HL-60/S4 (cell line): ENCODE results near the gene PRKN.

Source experiments
- in situ Hi-C: fragments of 300-500 bp; cut with MboI; formaldehyde crosslinking; loops from 2 replicates; pipeline ENCODE4 v1.14.3; 2022; ENCODE audit warnings: low sequenced_read_pairs

PRKN gene

GRCh38 chr6:162153120-162153519 lies 574.4 kb downstream of the PRKN start:
- in situ Hi-C loops: no loop called here

DNA sequence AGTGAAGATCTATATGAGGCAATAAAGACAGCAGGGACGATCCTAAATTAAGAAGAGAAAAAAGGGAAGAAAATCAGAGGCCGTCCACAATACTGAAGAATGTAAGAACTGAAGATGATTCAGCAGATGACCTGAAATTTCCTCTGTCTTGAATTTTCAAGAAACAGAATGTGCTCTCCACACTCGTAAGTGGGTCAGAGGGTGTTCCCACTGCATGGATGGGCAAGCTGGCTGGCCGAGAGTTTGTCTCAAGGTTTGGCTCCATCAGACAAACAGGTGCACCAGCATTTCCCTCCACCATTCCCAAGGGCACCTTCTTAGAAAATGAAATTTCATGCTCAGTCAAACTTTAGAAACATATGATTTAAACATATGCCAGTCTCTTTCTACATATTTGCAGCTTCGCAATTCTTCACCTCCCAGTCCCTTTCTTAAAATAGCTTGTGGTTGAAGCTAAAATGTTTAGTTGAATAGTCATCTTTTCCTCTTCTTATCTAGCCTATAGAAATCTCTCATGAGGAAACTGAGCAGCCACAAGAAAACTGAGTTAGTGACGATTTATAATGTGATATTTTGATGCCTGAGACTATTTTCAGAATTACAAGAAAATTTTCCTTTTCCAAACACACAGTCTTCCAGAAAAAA lies 576.4 kb downstream of the PRKN start:
- in situ Hi-C loops: no loop called here

- in situ Hi-C loops: no loop called here
Measured at GRCh38 chr6:162150295-162150694, 577.3 kb downstream of the PRKN start.

GRCh38 chr6:162149786-162150185 lies 577.8 kb downstream of the PRKN start:
- in situ Hi-C loops: no loop called here

- in situ Hi-C loops: no loop called here
Measured at GRCh38 chr6:162147805-162148204, 579.8 kb downstream of the PRKN start.

DNA sequence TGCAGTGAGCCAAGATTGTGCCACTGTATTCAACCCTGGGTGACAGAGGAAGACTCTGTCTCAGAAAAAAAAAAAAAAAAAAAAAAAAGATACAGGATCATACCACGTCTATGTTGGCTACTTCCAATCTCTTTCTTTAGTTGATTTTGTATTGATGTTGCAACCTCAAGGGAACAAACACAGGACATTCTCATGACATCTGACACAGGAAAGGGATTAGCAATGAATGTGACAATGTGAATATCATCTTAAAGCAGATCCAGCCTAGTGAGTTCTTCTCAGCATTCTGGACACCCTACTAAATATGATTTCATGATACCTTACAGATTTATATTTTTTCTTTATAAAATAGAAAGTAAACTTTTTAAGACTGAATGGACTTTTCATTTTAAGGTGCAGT lies 580.3 kb downstream of the PRKN start:
- in situ Hi-C loops: no loop called here

- in situ Hi-C loops: no loop called here
Measured at GRCh38 chr6:162140251-162140852, 587.2 kb downstream of the PRKN start.

DNA sequence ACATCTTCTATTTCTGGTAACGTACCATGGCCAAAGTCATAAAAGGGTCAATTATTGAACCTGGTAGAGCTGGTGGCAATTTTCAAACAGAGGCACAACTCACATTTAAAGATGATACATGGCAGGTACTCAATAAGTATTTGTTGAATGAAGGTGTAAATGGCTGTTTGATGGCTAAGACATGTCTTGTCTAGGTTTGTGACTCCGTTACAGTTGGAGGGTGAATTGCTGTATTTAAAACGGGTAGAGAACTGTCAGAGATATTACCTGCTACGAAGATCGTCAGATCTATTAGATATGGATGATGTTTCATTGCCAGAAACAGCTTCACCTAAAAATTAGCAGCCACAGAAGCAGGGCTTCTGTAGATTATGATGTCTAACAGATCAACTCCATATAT lies 601.9 kb downstream of the PRKN start:
- in situ Hi-C loops: no loop called here

DNA sequence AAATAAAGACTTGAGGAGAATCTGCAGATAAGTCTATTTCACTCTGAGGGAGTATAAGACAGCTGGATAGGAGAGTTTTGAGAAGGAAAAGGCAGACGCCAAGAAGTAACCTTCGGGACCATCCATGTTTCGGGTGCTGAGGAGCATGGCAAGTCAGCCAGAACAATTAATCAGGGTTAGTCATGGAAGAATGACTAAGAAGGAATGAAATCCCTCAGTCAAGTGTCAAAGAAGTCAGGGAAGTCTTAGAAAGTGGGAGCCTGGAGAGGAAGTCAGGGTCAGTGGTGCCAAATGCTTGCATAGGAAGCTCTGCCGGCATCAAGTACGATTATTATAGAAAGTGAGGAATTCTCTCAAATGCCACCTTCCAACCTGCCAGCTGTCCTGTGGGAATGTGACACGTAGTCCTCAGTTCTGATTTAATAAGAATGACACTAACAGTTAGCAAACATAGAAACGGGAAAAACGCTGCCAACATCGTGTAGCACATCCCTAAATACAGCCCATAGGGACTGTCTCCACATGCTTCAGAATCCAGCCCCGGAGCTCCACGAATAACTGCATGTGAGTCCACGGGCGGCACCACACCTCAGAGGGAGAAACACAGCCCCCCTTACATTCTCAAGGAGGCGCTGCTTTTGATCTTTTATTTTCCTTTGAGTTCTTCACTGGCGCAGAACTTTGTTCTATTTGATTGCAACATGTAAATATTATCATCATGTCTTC lies 602.7 kb downstream of the PRKN start:
- in situ Hi-C loops: no loop called here

GRCh38 chr6:162123797-162124196 lies 603.8 kb downstream of the PRKN start:
- in situ Hi-C loops: no loop called here

GRCh38 chr6:162119341-162119740 lies 608.2 kb downstream of the PRKN start:
- in situ Hi-C loops: no loop called here

- in situ Hi-C loops: no loop called here
Measured at GRCh38 chr6:162118706-162119105, 608.9 kb downstream of the PRKN start.

- in situ Hi-C loops: no loop called here
Measured at GRCh38 chr6:162116902-162117525, 610.6 kb downstream of the PRKN start.

GRCh38 chr6:162109480-162110050 lies 618.0 kb downstream of the PRKN start:
- in situ Hi-C loops: no loop called here

DNA sequence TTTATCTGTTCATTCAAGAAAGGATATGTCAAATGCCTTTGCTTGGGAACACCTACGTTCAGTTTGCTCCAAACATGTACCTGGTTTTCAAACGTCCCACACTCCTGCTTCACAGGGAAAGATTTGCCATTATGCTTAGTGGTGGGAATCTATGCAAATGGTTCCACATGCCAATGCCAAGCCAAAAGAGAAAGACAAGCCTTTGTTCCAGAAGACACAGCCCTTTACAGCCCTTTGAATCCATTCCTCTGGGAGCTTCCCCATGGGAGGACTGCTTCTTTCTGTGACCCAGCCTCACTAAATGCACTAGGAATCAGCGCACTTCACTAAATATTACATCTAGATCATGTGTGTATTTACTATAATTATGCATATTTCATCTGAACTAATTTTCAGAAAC lies 619.5 kb downstream of the PRKN start:
- in situ Hi-C loops: no loop called here

GRCh38 chr6:162100096-162100495 lies 627.5 kb downstream of the PRKN start:
- in situ Hi-C loops: no loop called here

DNA sequence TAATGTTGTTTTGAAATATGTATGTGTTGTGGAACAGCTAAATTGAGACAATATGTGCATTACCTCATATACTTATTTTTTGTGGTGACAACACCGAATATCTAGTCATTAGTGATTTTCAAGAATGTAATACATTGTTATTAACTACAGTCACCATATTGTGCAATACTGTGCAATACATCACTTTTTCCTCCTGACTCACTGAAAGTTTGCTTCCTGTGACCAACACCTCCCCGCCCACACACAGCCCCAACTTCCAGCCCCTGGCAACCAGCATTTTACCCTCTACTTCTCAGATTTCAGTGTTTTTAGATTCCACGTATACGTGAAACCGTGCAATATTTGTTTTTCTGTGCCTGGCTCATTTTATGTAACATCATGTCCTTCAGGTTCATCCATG lies 627.9 kb downstream of the PRKN start:
- in situ Hi-C loops: no loop called here

GRCh38 chr6:162092816-162093502 lies 634.6 kb downstream of the PRKN start:
- in situ Hi-C loops: no loop called here

DNA sequence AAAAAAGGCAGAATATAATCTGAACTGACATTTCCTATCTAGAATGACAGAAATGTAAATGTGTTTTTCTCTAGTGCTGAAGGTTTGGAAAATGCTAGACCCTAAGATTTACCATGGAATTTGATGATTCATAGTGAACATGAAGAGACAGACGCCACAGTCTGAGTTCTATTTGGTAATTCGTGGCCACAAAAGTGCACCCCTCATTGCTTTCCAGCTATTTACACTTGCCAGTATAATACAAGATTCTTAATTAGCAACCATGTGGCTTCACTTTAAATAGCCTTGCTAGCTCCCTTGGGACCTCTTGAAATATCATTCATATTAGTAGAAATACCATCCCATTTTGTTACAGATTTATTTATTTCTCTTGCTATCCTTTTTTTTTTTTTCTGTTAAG lies 636.8 kb downstream of the PRKN start:
- in situ Hi-C loops: no loop called here

GRCh38 chr6:162088091-162088490 lies 639.5 kb downstream of the PRKN start:
- in situ Hi-C loops: no loop called here

DNA sequence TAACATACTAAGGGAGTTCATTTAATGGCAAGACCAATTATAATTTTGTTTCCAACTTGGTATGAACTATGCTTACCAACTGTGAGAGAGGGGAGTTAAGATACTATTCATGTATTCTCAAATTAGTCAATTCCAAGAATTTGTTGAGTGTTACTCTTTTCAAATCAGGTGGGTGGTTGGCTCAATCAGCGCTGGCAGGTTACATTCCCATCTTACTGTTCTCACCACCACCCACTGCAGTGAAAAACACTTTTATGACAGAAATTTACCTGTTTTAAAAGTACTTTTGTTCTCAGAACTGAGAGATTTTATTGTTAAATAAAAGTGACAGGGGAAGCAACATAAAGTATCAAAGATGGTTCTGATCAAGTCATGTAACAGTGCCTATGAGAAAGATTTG lies 642.0 kb downstream of the PRKN start:
- in situ Hi-C loops: no loop called here
